ENCODE data around the gene LBR.

GRCh38 chr1:225422795-225423517 lies 4.9 kb downstream of the LBR start:
- TF ChIP-seq CTCF (IDR thresholded peaks at IDR 0.05 in 4 of 5, conservative IDR thresholded peaks at IDR 0.05 in 1 of 5) (no peak), POLR2A (IDR thresholded peaks at IDR 0.05) (no peak)

Data from gastrocnemius medialis (tissue), 4 donors.